PC-3 (cell line): ENCODE data around the gene FBF1.

Experiments used
- EZH2 ChIP-seq: fragments of 300-600 bp; sonication (generic); IDR thresholded peaks from one replicate; pipeline ENCODE4 v1.6.1; 2017; ENCODE audit warnings: antibody characterized with exemption, mild to moderate bottlenecking, low read length; ENCODE audit not compliant: unreplicated experiment
- EZH2phosphoT487 ChIP-seq: fragments of 300-600 bp; sonication (generic); IDR thresholded peaks from 2 replicates; pipeline ENCODE4 v1.6.1; 2018; ENCODE audit warnings: mild to moderate bottlenecking, antibody characterized with exemption, low read length, borderline replicate concordance
- TF ChIP-seq, protein P1 (sequence below): fragments of 300-600 bp; sonication (generic); conservative IDR thresholded peaks from 2 replicates; pipeline ENCODE4 v1.5.1; 2017; ENCODE audit warnings: antibody characterized with exemption, low read depth, mild to moderate bottlenecking, low read length

DNA sequence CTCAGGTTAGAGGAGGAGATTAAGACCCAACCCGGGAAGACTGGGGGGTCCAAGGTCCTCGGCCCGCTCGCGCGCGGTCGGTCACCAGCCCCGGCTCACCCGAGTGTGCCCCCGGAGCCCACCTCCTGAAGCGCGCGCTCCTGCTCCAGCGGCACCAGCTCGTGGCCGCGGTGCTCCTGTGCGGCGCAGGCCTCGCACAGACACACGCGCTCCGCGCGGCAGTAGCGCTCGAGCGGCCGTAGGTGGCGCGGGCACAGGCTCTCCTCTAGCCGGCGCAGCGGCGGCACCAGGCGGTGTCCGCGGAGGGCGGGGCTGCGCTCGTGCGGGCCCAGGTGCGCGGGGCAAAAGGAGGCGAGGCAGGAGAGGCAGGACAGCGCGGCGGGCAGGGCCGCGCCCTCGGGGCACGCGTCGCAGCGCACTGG lies 63.1 kb downstream of the FBF1 start:
- TF ChIP-seq, protein P1, sequence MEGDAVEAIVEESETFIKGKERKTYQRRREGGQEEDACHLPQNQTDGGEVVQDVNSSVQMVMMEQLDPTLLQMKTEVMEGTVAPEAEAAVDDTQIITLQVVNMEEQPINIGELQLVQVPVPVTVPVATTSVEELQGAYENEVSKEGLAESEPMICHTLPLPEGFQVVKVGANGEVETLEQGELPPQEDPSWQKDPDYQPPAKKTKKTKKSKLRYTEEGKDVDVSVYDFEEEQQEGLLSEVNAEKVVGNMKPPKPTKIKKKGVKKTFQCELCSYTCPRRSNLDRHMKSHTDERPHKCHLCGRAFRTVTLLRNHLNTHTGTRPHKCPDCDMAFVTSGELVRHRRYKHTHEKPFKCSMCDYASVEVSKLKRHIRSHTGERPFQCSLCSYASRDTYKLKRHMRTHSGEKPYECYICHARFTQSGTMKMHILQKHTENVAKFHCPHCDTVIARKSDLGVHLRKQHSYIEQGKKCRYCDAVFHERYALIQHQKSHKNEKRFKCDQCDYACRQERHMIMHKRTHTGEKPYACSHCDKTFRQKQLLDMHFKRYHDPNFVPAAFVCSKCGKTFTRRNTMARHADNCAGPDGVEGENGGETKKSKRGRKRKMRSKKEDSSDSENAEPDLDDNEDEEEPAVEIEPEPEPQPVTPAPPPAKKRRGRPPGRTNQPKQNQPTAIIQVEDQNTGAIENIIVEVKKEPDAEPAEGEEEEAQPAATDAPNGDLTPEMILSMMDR, result peak; percentile 40
- TF ChIP-seq EZH2, result no peak
- peak; percentile 96 for TF ChIP-seq EZH2phosphoT487
